Nephron progenitor cell (in vitro differentiated cells): ENCODE results near the gene MAST2.

Experiments
- DNase-seq: peaks from one replicate; pipeline ENCODE4 v3.0.0; 2021
- H3K27ac Mint-ChIP-seq: 2 replicates; pipeline ENCODE4 v1.8.0; 2021; ENCODE audit warnings: mild to moderate bottlenecking, moderate library complexity, mixed read lengths
- H3K27me3 Mint-ChIP-seq: 2 replicates; pipeline ENCODE4 v1.8.0; 2021; ENCODE audit warnings: mild to moderate bottlenecking, low read depth, mixed read lengths; ENCODE audit not compliant: poor library complexity
- H3K36me3 Mint-ChIP-seq: 2 replicates; pipeline ENCODE4 v1.8.0; 2021; ENCODE audit warnings: low read depth, mixed read lengths
- H3K4me1 Mint-ChIP-seq: 2 replicates; pipeline ENCODE4 v1.8.0; 2021; ENCODE audit warnings: mixed read lengths
- H3K4me3 Mint-ChIP-seq: 2 replicates; pipeline ENCODE4 v1.8.0; 2021; ENCODE audit warnings: mild to moderate bottlenecking, moderate library complexity, mixed read lengths
- H3K9me3 Mint-ChIP-seq: 2 replicates; pipeline ENCODE4 v1.8.0; 2021; ENCODE audit warnings: mild to moderate bottlenecking, moderate library complexity, mixed read lengths
- TF ChIP-seq, protein P1 (sequence below): fragments of 200-600 bp; sonication (generic); IDR thresholded peaks from 2 replicates; pipeline ENCODE4 v1.5.0; 2021; ENCODE audit warnings: antibody characterized with exemption

MAST2 gene

DNA sequence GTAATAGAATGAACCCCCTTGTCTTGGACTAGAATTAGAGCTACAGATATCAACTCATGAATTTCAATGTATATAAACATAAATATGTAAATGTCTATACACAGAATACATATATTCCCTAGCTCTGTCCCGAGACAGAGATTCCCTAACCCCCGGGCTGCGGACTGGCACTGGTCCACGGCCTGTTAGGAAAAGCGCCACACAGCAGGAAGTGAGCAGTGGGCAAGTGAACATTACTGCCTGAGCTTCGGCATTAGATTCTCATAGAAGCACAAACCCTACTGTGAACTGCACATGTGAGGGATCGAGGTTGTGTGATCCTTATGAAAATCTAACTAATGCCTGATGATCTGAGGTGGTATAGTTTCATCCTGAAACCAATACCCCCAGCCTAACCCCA is 277.8 kb downstream of the MAST2 start:
- Mint-ChIP-seq H3K9me3 (peaks cover 19% of the 10 kb centered on the region), H3K36me3 (peaks cover 51% of the 10 kb centered on the region), H3K27ac (peak overlapping the region; percentile 81), H3K4me1 (no peaks in the 10 kb centered on the region), H3K4me3 (no peak overlapping the region), H3K27me3 (no peaks in the 10 kb centered on the region)
- DNase-seq, result no peak
- TF ChIP-seq, protein P1, sequence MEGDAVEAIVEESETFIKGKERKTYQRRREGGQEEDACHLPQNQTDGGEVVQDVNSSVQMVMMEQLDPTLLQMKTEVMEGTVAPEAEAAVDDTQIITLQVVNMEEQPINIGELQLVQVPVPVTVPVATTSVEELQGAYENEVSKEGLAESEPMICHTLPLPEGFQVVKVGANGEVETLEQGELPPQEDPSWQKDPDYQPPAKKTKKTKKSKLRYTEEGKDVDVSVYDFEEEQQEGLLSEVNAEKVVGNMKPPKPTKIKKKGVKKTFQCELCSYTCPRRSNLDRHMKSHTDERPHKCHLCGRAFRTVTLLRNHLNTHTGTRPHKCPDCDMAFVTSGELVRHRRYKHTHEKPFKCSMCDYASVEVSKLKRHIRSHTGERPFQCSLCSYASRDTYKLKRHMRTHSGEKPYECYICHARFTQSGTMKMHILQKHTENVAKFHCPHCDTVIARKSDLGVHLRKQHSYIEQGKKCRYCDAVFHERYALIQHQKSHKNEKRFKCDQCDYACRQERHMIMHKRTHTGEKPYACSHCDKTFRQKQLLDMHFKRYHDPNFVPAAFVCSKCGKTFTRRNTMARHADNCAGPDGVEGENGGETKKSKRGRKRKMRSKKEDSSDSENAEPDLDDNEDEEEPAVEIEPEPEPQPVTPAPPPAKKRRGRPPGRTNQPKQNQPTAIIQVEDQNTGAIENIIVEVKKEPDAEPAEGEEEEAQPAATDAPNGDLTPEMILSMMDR, result no peak

DNA sequence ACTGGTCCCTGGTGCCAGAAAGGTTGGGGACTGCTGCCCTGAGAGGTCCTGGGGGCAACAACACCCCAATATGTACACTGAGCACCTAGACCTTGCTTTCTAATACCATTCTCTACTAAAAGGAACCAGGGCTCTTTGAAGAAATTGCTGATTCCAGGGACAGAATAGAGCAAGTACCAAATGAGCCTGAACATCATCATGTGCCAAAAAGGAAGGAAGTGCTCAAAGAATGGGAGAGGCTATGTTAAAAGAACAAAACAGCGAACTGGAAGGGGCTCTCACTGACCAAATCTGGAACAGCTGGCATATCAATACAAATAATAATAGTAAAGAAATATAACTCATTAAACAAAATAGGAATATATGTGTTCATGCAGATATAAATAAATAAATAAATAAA is 278.2 kb downstream of the MAST2 start:
- TF ChIP-seq, protein P1, result no peak
- Mint-ChIP-seq H3K36me3 (peaks cover 49% of the 10 kb centered on the region), H3K27ac (peak overlapping the region; percentile 81), H3K27me3 (no peaks in the 10 kb centered on the region), H3K4me1 (no peaks in the 10 kb centered on the region), H3K4me3 (no peak overlapping the region), H3K9me3 (peaks cover 19% of the 10 kb centered on the region)
- DNase-seq, result no peak

DNA sequence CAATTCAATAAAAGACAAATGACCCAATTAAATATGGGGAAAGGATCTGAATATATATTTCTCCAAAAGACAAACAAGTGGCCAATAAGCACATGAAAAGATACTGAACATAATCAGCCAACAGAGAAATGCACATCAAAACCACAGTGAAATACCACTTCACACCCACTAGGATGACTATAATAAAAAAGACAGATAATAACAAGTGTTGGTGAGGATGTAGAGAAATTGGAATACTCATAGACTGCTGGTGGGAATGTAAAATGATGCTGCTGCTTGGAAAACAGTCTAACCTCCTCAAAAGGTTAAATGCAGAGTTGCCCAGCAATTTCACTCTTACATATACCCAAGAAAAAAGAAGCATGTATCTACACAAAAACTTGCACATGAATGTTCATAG is 280.2 kb downstream of the MAST2 start:
- DNase-seq, result no peak
- peaks cover 19% of the 10 kb centered on the region for H3K9me3 Mint-ChIP-seq
- H3K4me3 Mint-ChIP-seq, result no peak overlapping the region
- no peaks in the 10 kb centered on the region for H3K27me3 Mint-ChIP-seq
- H3K4me1 Mint-ChIP-seq, result no peaks in the 10 kb centered on the region
- TF ChIP-seq, protein P1, result no peak
- peaks cover 48% of the 10 kb centered on the region for H3K36me3 Mint-ChIP-seq
- H3K27ac Mint-ChIP-seq, result no peak overlapping the region

DNA sequence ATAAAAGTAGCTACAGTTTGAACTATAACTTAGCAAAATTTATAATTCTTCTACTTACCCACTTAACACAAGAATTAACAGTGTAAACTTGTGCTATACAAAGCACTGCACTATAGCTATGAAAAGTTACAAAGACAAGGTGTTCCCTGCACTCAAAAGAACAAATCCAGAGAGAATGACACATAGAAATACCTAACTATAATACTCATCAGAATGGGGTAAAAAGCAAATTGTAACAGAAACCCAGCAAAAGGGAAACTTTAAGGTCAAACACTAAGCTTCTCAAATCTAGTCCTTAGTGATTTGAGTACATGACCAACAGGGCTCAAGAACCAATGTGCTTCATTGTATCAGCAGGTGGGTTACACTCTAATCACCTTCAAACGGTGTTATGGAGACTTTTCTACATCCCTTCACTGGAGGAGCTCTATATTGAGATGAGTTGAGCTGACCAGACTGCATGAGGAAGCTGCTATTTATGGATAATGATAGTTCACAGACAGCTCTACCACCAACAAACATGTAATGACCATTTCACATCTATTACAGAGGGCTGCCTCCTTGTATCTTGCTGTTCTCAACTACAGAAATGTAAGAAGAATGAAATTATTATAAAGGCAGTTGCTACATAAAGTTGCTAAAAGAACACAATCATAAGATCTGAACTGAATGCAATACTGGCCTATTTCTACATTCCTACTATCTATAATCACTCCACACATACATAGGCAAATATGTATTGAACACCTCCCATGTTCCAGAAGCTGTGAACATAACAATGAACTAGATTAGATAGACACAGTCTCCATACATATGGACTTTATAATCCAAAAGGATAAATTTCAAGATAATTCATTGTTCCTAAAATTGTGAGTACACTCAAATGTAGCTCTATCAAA is 281.4 kb downstream of the MAST2 start:
- H3K27ac Mint-ChIP-seq, result no peak overlapping the region
- peaks cover 19% of the 10 kb centered on the region for H3K9me3 Mint-ChIP-seq
- H3K27me3 Mint-ChIP-seq, result no peaks in the 10 kb centered on the region
- TF ChIP-seq, protein P1, result no peak
- no peak for DNase-seq
- H3K36me3 Mint-ChIP-seq, result peaks cover 60% of the 10 kb centered on the region
- no peak overlapping the region for H3K4me3 Mint-ChIP-seq
- H3K4me1 Mint-ChIP-seq, result no peaks in the 10 kb centered on the region
